GM19438 (cell line): Measurements from ENCODE around the gene POC5.
A peak's percentile ranks its signal among the peaks of the same experiment; 100 is the strongest.
"Not testable (repeated sequence)": the region's sequence is repeated elsewhere in the genome, so short reads cannot be mapped to it uniquely, and the experiment has no call there.

Experiments used
- ATAC-seq: cut with Tn5 transposase; IDR thresholded peaks from one replicate; pipeline ENCODE4 v1.9.1; 2021; ENCODE audit warnings: low read depth; ENCODE audit not compliant: unreplicated experiment

The POC5 gene

DNA sequence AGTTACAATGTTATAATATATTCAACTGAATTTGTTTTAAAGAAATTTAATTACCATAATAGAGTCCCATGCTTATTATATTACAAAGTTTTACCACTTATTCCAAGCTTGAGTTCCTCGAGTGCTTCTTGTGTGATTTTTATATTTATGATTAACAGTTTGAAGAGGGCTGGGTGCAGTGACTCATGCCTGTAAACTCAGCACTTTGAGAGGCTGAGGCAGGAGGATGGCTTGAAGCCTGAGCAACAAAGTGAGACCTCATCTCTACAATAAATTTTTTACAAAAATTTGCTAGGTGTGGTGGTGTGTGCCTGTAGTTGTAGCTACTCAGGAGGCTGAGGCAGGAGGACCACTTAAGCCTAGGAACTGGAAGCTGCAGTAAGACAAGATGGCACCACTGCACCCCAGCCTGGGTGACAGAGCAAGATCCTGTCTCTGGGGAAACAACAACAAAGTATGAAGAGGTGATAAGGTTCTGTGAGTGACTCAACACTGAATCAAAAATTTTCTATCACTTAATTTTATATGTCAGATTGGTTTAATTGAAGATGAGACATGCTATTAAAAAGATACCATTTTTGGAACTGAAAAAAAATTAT, 9.2 kb downstream of the POC5 start:
- no peak for ATAC-seq

DNA sequence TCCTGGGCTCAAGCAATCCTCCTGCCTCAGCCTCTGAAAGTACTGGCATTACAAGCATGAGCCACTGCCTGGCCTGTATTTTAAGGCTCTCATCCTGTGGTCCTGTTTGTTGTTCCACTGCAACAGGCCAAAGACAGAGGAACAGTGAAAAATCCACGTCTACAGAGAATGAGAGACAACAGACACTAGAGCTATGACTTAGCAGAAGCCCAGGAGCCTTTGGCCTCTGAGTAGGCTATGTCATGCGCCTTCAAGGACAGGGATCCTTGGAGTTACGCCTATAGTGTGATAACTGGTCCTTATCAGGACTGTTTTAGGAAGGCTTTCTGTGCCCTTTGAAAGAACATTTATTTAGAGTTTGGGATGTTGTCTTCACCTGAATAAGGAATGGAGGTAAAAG, 10.5 kb downstream of the POC5 start:
- ATAC-seq, result no peak

DNA sequence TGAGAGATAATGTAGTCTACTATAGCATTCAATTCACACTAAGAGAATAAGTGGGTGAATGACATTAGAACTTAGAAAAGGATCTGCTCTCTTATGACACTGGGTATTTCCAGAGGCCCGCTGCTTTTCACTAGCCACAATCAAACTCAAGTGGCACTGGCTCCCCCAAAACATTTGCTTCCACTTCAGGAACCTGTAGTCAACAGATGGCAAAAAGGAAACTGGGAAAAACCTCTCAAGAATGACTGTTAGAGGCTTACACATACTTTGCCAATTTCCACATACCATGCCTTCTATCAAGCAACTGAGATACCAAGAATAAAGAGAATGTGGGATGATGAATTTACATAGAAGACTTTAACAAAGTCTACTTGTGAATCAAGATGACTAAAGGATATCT, 11.2 kb downstream of the POC5 start:
- no peak for ATAC-seq

DNA sequence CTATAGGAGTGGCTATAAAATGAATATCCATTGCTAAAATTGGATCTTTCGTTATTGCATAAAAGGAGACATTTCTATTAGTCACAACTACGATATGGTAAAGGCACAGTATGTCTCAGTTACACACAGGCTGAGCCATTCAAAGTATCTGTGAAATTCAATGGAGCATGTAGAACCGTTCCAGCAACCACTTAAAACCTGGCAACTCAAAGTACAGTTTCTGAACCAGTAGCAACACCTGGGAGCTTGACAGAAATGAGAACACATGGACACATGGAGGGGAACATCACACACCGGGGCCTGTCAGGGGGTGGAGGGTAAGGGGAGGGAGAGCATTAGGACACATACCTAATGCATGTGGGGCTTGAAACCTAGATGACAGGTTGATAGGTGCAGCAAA, 15.4 kb downstream of the POC5 start:
- ATAC-seq, result no peak

DNA sequence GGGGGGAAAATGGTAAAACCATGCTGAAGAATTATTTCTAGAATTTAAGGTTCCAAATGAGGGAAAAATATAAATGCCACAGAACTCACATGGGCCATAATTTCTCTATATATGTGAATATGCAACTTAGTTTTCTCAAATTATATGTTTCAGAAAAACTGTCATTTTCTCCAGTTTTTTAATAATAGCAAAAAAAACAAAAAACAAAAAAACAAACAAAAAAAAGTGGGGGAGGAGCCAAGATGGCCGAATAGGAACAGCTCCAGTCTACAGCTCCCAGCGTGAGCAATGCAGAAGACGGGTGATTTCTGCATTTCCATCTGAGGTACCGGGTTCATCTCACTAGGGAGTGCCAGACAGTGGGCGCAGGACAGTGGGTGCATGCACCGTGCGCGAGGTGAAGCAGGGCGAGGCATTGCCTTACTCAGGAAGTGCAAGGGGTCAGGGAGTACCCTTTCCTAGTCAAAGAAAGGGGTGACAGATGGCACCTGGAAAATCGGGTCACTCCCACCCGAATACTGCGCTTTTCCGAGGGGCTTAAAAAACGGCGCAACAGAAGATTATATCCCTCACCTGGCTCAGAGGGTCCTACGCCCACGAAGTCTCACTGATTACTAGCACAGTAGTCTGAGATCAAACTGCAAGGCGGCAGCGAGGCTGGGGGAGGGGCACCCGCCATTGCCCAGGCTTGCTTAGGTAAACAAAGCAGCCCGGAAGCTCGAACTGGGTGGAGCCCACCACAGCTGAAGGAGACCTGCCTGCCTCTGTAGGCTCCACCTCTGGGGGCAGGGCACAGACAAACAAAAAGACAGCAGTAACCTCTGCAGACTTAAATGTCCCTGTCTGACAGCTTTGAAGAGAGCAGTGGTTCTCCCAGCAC, 21.5 kb downstream of the POC5 start:
- ATAC-seq, result not testable (repeated sequence)

DNA sequence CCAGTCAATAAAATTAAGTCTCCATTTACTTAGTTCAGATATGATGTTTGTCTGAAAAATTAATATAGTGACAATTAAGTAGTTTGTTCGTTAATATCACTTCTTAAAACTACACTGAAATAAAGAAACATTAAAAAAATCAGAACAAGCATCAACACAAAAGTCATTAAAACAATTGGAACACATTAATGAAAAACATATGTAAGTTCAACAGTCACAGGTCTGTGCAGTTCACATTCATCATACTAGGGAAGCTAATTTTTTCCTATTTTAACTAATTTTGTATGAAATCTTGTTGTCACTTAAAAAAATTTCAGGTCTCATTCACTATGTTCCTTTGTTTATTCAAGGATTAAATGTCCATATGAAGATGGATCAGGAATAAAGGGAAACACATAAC, 22.5 kb downstream of the POC5 start:
- no peak for ATAC-seq

DNA sequence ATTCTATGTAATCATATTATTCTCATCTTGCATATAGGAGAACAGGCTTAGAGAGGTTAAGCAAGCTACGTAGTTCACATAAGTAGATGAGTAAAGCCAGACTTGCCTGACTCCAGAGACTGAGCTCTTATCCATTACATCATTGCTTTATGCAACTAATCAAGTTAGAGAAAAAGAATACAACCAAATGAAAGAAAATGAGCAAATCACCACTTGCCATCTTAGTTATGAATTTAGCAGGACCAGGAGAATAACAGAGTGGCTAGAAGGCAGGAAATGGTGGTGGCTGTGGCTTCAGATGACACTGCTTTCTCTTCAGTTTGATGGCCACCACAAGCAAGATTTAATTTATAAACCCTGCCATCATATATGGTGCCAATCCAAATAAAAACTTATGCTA, 26.6 kb downstream of the POC5 start:
- no peak for ATAC-seq

DNA sequence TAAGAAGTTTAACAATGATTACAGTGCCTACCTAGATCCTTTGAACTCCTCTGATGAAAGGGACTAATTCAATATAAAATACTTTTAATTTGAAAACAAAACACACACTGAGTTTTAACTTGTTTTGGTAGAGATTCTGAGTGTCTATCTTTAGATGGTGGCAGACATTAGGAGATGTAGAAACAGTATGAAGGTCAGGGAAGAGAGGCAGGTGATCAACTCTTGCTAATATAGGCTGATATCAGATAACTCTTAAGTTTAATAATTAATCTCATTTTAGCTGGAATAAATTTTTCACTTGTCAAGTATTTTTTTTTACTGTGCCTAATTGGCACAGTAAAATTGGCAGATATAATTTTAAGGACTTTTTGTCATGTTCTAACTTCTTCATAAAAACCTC, 30.8 kb downstream of the POC5 start:
- no peak for ATAC-seq

DNA sequence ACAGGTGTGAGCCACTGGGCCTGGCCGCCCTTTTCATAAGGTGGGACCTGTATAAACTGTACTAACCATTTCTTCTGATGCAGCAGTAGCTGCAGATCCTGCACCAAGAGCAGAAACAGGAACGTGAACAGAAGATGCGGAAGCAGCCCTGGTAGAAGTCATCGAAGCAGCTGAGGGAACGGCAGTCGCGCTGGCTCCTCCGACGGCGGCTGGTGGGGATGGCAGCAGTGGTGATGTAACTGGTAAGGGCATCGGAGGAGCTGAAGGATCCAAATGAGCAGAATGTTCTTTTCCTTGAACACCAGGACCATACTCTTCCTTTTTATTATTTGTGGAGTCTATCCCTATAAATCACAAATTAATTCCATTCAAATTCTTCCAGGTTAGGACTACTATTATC, 32.1 kb downstream of the POC5 start:
- ATAC-seq, result no peak

DNA sequence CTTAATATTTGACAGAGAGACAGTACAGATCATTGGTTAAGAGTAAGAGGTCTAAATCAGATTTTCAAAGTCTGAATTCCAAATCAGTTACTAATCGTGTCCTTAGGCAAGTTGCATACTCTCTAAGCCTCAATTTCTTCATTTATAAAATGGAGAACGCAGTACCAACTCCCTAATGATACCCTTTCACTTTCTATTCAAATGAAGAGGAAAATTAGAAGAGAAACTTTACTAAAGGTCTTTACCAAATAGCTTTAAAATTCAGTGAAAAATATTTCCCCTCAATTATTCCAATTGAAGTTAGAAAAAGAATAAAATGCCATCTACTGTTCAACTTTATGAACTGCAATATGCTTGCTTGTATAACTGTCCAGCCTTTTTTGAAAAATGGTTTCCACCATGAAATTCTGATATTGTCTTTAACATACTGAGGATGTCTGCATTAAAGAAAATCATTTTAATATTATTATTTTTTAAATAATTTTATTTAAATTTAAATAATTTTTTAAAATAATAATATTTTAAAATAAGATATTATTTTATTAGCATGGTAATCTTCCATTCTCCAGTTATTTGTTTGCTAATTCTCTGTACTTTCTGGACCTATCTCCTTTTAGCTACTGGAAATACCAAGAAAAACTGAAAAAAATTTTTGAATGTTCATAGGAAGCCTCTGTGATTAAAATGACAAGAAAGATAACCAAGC, 36.0 kb downstream of the POC5 start:
- no peak for ATAC-seq

DNA sequence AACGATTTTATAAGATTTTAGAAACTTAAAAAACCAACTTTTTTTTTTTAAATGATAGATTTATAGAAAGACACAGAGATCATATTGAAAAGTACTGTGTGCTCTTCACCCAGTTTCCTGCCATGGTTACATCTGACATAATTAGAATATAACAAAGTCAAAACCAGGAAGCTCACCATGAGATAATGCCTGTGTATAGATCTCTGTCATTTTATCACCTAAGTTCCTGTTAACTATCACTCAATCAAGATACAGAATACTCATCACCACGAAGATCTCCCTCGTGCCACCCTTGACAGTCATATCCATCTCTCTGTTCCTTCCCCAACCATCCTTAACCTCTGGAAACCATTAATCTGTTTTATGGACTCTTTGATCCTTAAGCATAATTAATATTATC, 39.1 kb downstream of the POC5 start:
- no peak for ATAC-seq

DNA sequence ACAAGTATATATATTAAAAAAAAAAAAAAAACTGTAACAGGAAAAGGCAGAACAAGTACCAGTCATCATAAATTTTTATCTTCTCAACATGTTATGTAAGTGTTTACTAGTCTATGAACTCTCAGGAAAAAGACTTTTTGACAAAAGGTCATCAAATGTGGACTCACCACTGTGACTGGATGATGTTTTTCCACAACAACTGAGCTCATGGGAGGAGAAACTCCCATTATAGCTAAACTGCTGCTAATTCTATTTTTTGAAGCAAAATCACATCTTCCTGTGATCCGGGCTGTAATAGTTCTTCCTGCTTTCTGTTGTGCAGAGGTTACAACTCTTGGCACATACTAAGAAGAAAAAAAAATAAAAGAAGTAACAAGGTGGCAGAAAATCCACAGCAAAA, 39.6 kb downstream of the POC5 start:
- ATAC-seq, result no peak

DNA sequence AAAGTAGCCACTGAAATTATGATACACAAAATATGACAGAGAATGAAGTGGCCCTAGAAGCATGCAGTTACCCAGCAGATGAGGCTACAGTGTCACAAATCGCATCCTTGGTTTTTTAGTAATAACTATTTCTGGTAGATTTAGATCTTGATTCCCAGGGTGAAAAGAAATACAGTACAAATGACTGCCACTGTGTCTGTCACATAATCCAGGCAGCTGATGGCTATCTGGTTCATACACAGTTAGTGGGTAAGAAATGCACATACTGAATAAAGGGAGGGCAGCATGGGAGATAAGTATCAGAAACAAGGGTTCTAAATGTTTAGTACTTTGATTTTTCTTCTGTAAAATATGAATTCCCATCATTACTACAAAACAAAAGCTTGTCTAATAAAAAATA, 41.5 kb downstream of the POC5 start:
- ATAC-seq, result no peak

DNA sequence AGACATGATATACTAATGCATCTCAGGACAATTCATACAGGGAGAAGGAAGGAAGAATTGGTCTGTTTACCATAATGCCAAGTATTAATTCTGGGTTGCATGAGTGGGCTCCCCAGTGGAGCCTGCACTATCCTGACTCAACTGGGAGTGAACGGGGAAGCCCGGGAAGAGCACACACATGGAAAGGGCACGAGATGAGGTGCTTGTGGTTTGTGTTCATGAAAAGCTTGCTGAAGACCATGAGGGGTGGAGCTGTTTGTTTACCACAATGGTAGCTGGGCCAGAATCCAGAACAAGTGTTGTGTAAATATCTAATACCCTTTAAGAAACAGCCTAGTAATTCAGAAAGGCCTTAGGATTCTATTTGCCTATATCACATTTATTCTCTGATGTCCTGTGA, 44.6 kb downstream of the POC5 start:
- ATAC-seq, result no peak

DNA sequence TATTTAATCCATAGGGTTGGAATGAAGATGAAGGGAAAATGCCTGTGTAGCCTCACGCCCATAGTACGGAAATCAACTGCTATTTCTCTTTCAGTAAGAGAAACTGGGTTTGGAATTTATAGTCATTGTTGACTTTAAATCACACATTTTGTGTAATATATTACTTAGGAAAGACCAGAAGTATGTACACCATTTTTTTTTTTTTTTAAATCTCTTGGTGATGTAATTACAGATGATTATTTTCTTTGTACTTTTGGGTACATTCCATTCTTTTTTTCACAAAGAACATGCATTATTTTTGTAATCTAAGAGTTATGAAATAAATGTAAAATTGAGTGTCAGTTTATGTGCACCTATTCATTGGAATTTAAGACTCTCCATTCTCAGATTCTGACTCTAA, 45.7 kb downstream of the POC5 start:
- no peak for ATAC-seq

DNA sequence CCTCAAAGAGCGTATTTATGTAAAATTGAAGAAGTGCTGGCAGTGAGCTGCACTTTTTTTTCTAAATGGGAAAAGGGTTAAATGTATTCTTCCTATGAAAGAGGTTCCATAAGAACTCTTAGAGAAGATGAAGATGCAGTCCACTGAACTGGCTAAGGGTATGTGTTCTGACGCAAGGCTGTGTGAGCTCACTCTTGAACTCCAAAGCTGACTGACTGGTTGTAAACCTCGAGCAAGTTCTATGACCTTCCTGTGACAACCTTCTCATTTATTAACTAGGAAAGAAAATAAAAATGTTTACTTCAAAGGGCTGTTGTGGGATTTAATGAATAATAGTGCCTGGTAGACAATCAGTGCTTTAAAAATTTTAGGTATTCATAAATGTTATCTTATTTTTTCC, 46.7 kb downstream of the POC5 start:
- no peak for ATAC-seq

DNA sequence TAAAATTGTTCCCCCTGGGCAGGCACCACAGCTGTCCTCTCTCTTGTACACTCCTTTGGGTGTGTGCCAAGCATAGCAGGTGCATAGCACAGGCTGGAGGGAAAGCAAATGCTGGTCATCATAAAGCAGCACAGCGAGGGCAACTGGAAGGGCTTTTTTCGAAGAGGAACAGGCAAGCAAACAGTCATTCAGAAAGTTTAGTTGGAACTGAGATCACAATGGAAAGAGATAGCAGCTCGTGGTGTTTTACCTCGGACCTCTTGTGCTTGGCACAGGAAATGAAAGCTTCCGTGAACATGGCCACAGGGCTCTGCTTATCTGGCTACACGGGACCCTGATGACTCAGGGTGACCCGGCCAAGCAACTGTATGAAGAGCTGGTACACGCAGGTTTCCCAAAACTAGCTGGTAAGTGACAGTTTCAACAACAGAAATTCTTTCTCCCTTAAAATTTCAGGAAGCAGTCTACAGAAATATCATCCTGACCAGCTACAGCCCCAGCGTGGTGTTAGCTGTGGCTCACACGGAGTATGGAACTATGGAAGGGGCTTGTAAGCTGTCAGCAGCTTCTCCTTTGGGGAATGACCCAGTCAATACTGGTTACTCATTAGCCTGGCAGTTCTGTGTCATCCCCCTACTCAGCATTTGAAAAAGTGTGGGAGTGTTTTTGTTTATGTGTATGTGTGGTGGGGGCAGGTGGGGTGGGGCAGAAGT, 48.1 kb downstream of the POC5 start:
- peak; percentile 96 for ATAC-seq

DNA sequence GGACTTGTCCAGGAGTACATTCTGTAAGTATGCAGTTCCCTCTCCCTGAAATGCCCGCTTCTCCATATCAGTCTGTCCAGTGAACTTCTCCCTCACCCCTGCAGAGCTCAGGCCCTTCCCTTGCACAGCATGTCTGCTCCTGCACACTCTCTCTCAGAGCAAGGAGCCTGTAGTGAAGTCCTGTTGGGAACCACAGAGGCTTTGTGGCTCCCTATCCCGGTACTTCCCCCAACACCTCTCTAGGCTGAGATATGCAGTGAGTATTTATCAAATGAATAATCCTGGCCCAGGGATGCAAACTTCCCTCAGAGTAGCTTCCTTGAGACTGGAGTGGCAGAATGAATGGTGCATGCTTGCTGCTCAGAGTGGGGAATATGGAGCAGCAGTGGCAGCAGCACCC, 48.8 kb downstream of the POC5 start:
- ATAC-seq, result peak; percentile 20

DNA sequence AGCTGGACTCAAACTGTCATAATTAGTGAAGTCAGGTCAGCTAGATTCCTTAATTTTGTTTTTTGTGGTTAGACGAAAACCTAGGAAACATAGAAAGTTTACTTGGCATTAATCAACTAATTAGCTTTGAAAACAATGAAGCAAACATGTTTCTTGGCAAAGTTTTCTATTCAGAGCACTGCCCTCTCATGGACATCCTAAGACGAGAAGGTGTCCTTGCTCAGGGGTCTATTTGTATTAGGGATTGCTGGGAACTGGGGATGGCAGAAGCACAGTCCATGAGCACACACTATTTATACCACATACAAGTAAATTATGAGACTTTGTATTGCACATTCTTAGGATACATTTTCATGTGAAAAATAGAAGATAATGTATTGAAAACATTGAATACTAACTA, 49.7 kb downstream of the POC5 start:
- ATAC-seq, result no peak

DNA sequence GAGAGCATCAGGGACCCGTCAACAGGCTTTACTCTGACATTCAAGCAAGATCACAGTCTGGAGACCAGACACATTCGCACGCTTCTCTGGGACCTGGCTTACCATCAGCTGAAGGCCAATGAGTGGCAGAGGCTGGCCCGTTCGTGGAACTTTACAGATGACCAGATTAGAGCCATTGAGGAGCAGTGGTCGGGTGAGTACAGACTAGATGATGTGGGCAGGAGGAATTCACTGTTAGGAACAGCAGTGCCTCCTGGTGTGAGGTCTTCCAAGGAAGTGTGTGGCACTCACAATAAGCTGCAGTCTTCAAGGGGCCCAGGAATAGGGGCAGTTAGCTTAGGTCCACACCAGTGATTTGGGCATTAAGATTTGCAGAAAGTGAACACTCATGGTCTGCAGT, 50.4 kb downstream of the POC5 start:
- ATAC-seq, result no peak

DNA sequence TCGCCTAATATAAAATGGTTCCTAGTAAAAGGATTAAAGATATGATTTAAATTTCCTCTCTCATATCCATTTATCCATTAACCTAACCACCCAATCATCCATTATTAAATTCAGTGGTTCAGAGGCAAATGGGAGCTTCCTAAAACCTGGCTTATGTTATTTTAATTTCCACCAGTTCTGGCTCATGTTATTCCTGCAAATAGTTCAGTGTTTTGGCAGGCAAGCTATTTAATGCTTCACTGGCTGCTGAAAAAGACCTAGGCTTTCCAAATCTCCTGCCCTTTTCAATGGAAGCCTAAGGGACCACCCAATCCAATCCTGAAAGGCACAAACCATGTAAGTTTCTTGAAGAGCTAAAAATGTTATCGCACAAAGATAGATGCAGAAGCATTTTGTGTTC, 52.3 kb downstream of the POC5 start:
- no peak for ATAC-seq
